Measurements from ENCODE around the gene TAF4.

The TAF4 gene

GRCh38 chr20:62025394-62025793 is 40.3 kb downstream of the TAF4 start:
- in situ Hi-C loops (cut with MboI; ENCODE audit: low sequenced_read_pairs): no loop called here

- in situ Hi-C loops (cut with MboI; ENCODE audit: low sequenced_read_pairs): no loop called here
Observed at GRCh38 chr20:62023935-62024334, 41.7 kb downstream of the TAF4 start.

GRCh38 chr20:62022575-62023139 is 43.0 kb downstream of the TAF4 start:
- in situ Hi-C loops (cut with MboI; ENCODE audit: low sequenced_read_pairs): no loop called here

GRCh38 chr20:62021793-62022385 is 43.8 kb downstream of the TAF4 start:
- in situ Hi-C loops (cut with MboI; ENCODE audit: low sequenced_read_pairs): no loop called here

- in situ Hi-C loops (cut with MboI; ENCODE audit: low sequenced_read_pairs): no loop called here
Observed at GRCh38 chr20:62020935-62021701, 44.6 kb downstream of the TAF4 start.

- in situ Hi-C loops (cut with MboI; ENCODE audit: low sequenced_read_pairs): no loop called here
Observed at GRCh38 chr20:62019881-62020492, 45.7 kb downstream of the TAF4 start.

- in situ Hi-C loops (cut with MboI; ENCODE audit: low sequenced_read_pairs): no loop called here
Observed at GRCh38 chr20:62019144-62019805, 46.4 kb downstream of the TAF4 start.

GRCh38 chr20:62018437-62019143 is 47.1 kb downstream of the TAF4 start:
- in situ Hi-C loops (cut with MboI; ENCODE audit: low sequenced_read_pairs): no loop called here

- in situ Hi-C loops (cut with MboI; ENCODE audit: low sequenced_read_pairs): no loop called here
Observed at GRCh38 chr20:62015540-62016288, 50.0 kb downstream of the TAF4 start.

GRCh38 chr20:62014889-62015537 is 50.7 kb downstream of the TAF4 start:
- in situ Hi-C loops (cut with MboI; ENCODE audit: low sequenced_read_pairs): no loop called here

GRCh38 chr20:62014488-62014775 is 51.2 kb downstream of the TAF4 start:
- in situ Hi-C loops (cut with MboI; ENCODE audit: low sequenced_read_pairs): no loop called here

GRCh38 chr20:62012631-62013030 is 53.0 kb downstream of the TAF4 start:
- in situ Hi-C loops (cut with MboI; ENCODE audit: low sequenced_read_pairs): no loop called here

- in situ Hi-C loops (cut with MboI; ENCODE audit: low sequenced_read_pairs): no loop called here
Observed at GRCh38 chr20:62011938-62012534, 53.6 kb downstream of the TAF4 start.

- in situ Hi-C loops (cut with MboI; ENCODE audit: low sequenced_read_pairs): no loop called here
Observed at GRCh38 chr20:62011403-62011790, 54.3 kb downstream of the TAF4 start.

GRCh38 chr20:62010551-62011402 is 54.9 kb downstream of the TAF4 start:
- in situ Hi-C loops (cut with MboI; ENCODE audit: low sequenced_read_pairs): no loop called here

GRCh38 chr20:62009869-62010445 is 55.7 kb downstream of the TAF4 start:
- in situ Hi-C loops (cut with MboI; ENCODE audit: low sequenced_read_pairs): no loop called here

GRCh38 chr20:62009322-62009721 is 56.4 kb downstream of the TAF4 start:
- in situ Hi-C loops (cut with MboI; ENCODE audit: low sequenced_read_pairs): no loop called here

GRCh38 chr20:62008643-62009183 is 57.0 kb downstream of the TAF4 start:
- in situ Hi-C loops (cut with MboI; ENCODE audit: low sequenced_read_pairs): no loop called here

Measured in HL-60/S4 (cell line).